ENCODE data around the gene BPIFB4.

Gene BPIFB4

DNA sequence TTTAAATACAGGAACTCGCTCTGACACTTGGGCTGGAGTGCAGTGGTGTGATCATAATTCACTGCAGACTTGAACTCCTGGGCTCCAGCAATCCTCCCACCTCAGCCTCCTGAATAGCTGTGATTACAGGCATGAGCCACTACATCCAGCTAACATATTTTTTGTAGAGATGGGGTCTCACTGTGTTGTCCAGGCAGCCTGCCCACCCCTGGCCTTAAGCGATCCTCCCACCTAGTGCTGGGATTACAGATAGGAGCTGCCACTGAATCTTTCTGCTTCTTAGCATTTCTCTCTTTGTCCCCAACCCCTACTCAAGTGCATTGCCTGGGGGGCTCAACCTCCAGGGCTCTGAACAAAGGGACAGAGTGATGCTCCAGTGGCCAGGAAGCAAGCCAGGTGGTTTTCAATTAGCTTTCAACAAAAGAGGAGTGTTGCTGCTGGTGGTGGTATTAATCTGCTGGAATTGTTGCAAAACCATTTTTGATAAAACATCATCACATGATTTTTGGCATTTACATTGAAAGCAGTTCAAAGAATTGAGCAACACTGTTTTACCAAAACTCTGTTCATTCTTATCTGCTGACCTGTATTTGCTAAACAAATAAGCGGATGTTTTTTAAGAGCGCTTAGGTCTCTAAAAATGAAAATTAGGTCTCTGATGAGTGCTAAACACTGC is 48.1 kb downstream of the BPIFB4 start:
- H3K4me3 ChIP-seq (ENCODE audit: low read depth, low read length): no peak overlapping the region
- no peak for TF ChIP-seq MYC (IDR thresholded peaks at IDR 0.05; ENCODE audit: low read depth, low read length)
- TF ChIP-seq, protein P1, sequence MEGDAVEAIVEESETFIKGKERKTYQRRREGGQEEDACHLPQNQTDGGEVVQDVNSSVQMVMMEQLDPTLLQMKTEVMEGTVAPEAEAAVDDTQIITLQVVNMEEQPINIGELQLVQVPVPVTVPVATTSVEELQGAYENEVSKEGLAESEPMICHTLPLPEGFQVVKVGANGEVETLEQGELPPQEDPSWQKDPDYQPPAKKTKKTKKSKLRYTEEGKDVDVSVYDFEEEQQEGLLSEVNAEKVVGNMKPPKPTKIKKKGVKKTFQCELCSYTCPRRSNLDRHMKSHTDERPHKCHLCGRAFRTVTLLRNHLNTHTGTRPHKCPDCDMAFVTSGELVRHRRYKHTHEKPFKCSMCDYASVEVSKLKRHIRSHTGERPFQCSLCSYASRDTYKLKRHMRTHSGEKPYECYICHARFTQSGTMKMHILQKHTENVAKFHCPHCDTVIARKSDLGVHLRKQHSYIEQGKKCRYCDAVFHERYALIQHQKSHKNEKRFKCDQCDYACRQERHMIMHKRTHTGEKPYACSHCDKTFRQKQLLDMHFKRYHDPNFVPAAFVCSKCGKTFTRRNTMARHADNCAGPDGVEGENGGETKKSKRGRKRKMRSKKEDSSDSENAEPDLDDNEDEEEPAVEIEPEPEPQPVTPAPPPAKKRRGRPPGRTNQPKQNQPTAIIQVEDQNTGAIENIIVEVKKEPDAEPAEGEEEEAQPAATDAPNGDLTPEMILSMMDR (IDR thresholded peaks at IDR 0.05; ENCODE audit: low read depth, low read length): no peak
- no peak for DNase-seq (ENCODE audit: low read depth)

DNA sequence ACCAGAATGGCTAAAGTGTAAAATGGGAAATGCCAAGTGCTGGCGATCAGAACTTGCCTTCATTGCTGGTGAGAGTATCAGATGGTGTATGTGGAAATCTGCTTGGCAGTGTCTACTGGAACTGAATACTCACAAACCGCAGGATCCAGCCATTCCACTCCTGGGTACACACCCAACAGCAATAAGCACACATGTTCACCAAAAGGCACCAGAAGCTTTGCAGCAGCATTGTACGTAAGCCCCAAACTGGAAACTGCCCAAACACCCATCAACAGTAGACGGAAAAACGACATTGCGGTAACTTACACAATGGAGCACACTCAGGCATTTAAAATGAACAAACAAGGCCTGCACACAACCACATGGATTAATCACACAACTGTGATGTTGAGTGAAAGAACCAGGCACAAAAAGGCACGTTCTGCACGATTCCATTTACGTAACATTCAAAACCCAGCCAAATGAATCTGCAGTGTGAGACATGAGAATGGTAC is 51.2 kb downstream of the BPIFB4 start:
- no peak for DNase-seq (ENCODE audit: low read depth)
- no peak overlapping the region for H3K4me3 ChIP-seq (ENCODE audit: low read depth, low read length)
- TF ChIP-seq POLR2A (IDR thresholded peaks at IDR 0.05; ENCODE audit: extremely low read depth, insufficient read length) (no peak), MYC (IDR thresholded peaks at IDR 0.05; ENCODE audit: low read depth, low read length) (no peak)
- TF ChIP-seq, protein P1 (IDR thresholded peaks at IDR 0.05; ENCODE audit: low read depth, low read length): no peak
- TF ChIP-seq, protein P2, sequence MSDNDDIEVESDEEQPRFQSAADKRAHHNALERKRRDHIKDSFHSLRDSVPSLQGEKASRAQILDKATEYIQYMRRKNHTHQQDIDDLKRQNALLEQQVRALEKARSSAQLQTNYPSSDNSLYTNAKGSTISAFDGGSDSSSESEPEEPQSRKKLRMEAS (IDR thresholded peaks at IDR 0.05; ENCODE audit: low read depth, low read length): no peak

DNA sequence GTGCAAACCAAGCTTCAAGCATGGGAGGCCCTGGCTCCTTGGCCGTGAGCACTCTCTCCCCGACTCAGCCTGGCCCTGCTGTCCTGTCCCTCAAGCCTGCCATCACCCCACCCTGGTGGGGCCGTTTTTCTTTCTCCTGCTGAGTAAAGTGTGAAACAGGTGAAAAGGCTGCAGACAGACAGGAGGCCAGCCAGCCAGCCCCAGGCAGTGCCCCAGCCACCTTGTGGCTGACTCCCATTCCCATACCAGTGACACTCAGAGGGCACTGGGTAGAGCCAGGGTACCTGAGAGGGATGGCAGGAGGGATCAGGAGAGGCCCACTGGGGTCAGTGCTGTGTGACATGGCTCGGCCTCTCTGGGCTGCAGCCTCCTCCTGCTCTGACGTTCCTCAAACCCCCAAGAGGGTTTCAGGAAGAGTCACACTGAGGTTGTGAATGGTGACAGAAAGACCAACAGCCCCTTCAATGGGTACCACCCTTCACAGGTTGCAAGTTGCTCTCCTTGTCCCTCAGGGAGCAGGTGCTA is 52.6 kb downstream of the BPIFB4 start:
- TF ChIP-seq, protein P1 (IDR thresholded peaks at IDR 0.05; ENCODE audit: low read depth, low read length): no peak
- TF ChIP-seq, protein P2 (IDR thresholded peaks at IDR 0.05; ENCODE audit: low read depth, low read length): no peak
- no peak for TF ChIP-seq POLR2A (IDR thresholded peaks at IDR 0.05; ENCODE audit: extremely low read depth, insufficient read length)
- no peak for TF ChIP-seq MYC (IDR thresholded peaks at IDR 0.05; ENCODE audit: low read depth, low read length)
- no peak overlapping the region for H3K4me3 ChIP-seq (ENCODE audit: low read depth, low read length)
- DNase-seq (ENCODE audit: low read depth): no peak

DNA sequence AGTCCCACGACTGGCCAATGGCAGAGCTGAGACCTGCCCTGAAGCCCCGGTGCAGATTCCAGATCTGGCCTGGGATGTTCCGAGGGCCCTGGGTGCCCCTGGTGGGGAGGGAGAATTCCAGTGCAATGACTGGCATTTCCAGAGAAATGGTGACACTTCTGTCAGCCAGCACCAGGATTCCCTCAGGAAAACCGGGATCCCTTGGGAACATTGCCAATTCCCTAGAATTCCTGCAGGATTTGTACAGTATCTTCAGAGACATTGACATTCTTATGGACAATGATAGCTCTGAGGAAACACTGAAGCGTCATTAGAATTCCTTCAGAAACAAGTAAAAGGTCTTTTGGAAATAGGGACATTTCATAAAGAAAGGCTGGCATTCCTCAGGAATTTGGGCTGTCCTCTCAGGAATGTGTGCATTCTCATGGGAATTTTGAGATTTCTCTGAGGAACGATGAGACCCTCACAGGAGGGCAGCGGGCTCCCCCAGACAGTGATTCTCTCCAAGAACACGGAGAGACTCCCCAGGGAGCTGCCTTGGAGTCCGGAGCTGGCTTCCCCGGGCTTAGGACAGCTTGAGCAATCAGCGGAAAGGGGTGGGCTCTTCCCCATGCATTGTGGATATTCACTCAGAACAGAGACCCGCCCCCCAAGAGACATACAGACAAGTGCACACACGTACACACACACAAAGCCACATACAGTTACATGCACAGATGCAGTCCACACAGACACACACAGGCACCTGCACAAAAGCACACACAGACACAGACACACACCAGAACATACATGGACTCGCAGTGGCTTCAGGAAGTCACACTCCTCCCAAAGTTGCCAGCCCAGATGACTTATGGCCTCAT is 53.3 kb downstream of the BPIFB4 start:
- TF ChIP-seq MYC (IDR thresholded peaks at IDR 0.05; ENCODE audit: low read depth, low read length): no peak
- TF ChIP-seq, protein P2 (IDR thresholded peaks at IDR 0.05; ENCODE audit: low read depth, low read length): no peak
- no peak overlapping the region for H3K4me3 ChIP-seq (ENCODE audit: low read depth, low read length)
- peak; percentile 35 for DNase-seq (ENCODE audit: low read depth)

DNA sequence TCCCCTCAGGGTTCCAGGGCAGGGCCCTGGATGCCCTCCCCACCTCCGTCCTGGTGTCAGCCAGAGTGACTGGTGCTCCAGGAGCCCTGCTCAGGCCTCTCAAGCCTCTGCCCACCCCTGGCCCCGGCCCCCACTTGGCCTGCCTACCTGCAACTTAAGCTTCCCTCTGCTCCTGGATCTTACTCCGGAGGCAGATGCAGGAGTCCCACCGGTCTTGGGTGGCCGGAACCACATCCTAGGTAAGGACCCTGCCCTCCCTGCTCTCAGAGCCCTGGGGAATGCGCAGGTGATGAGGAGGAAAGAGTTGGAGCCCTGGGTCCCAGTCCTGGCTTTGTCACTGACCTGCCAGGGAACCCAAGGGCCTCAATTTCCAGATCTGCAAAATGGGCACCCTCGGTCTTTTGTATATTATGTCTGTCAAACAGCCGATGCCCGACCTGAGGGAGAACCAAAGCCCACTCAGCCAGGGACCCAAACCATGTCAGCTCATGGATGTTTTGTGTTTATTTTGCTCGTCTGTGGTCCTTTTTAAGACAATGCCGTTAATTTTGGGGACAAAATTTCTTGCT is 54.0 kb downstream of the BPIFB4 start:
- no peak for DNase-seq (ENCODE audit: low read depth)
- TF ChIP-seq POLR2A (IDR thresholded peaks at IDR 0.05; ENCODE audit: extremely low read depth, insufficient read length) (no peak), MYC (IDR thresholded peaks at IDR 0.05; ENCODE audit: low read depth, low read length) (no peak)
- TF ChIP-seq, protein P1 (IDR thresholded peaks at IDR 0.05; ENCODE audit: low read depth, low read length): no peak
- TF ChIP-seq, protein P2 (IDR thresholded peaks at IDR 0.05; ENCODE audit: low read depth, low read length): no peak
- no peak overlapping the region for H3K4me3 ChIP-seq (ENCODE audit: low read depth, low read length)

DNA sequence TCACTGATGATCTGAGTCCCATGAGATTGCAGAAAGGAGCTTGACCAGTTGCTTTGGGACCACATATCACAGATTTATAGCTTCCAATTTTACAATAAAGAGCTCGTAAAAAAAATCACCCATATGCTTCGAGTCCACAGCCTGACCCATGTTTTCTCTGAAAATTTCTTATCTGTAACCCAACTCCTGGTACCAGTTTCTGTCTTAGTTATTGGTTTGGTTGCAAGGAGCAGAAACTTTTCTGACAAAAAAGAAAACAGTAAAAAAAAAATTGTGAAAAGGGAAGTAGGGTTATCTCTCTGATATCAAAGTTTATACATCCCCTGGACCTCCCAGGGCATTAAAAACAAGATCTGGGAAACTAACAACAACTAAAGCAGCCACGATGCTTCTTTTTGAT is 57.8 kb downstream of the BPIFB4 start:
- H3K4me3 ChIP-seq (ENCODE audit: low read depth, low read length): no peak overlapping the region
- TF ChIP-seq MYC (IDR thresholded peaks at IDR 0.05; ENCODE audit: low read depth, low read length) (no peak), POLR2A (IDR thresholded peaks at IDR 0.05; ENCODE audit: extremely low read depth, insufficient read length) (no peak)
- TF ChIP-seq, protein P2 (IDR thresholded peaks at IDR 0.05; ENCODE audit: low read depth, low read length): no peak
- TF ChIP-seq, protein P1 (IDR thresholded peaks at IDR 0.05; ENCODE audit: low read depth, low read length): no peak
- DNase-seq (ENCODE audit: low read depth): no peak
